Mammary epithelial cell (primary cell): ENCODE measurements around the gene CTTN.

Experiments used
- CTCF ChIP-seq, 2 donors: IDR thresholded peaks in 1 of 2; conservative IDR thresholded peaks in 1 of 2; 2 replicates each; pipeline ENCODE4 v1.5.1; 2011 to 2012; ENCODE audit warnings: inconsistent platforms in 2 of 2, low read length in 2 of 2, mild to moderate bottlenecking in 2 of 2, control low read depth in 1 of 2, low read depth in 1 of 2; ENCODE audit not compliant: insufficient read depth in 1 of 2; ENCODE audit errors: extremely low read depth in 1 of 2
- EZH2 ChIP-seq: IDR thresholded peaks from 2 replicates; pipeline ENCODE4 v1.6.1; 2012; ENCODE audit warnings: low read length, inconsistent platforms, borderline replicate concordance

GRCh38 chr11:70435765-70436500 lies 37.6 kb downstream of the CTTN start:
- TF ChIP-seq CTCF (conservative IDR thresholded peaks at IDR 0.05 in 1 of 2, IDR thresholded peaks at IDR 0.05 in 1 of 2; ENCODE audit: extremely low read depth in 1 of 2, insufficient read depth in 1 of 2, low read depth in 1 of 2, low read length in 2 of 2) (no peak), EZH2 (no peak)
